Measurements from ENCODE around the gene PLEKHG2. TPM values are rescaled to one million over a fixed set of nuclear protein-coding genes. Genes with fewer than 3 reads are reported as not detected.

Gene PLEKHG2
- total RNA-seq, 1 donor from 2014 or later: 135 TPM

GRCh38 chr19:39407660-39408391, 4.6 kb upstream of the PLEKHG2 start:
- peaks cover 39% of the 10 kb centered on the region for H3K27me3 Mint-ChIP-seq (ENCODE audit: low read depth)
- H3K36me3 Mint-ChIP-seq (ENCODE audit: low read depth): peaks cover 4% of the 10 kb centered on the region
- TF ChIP-seq CTCF (conservative IDR thresholded peaks at IDR 0.05): no peak
- H3K4me1 Mint-ChIP-seq: peaks cover 41% of the 10 kb centered on the region
- peak overlapping the region; percentile 92 for H3K4me3 Mint-ChIP-seq
- no peak for DNase-seq (ENCODE audit: low read depth, low spot score)
- peaks cover 3% of the 10 kb centered on the region for H3K9me3 Mint-ChIP-seq
- no peak overlapping the region for H3K27ac Mint-ChIP-seq (ENCODE audit: unreplicated experiment)

GRCh38 chr19:39408392-39409207, 3.9 kb upstream of the PLEKHG2 start:
- no peak for DNase-seq (ENCODE audit: low read depth, low spot score)
- peak overlapping the region; percentile 92 for H3K4me3 Mint-ChIP-seq
- TF ChIP-seq CTCF (conservative IDR thresholded peaks at IDR 0.05): no peak

GRCh38 chr19:39409208-39410016, 3.1 kb upstream of the PLEKHG2 start:
- peaks cover 42% of the 10 kb centered on the region for H3K4me1 Mint-ChIP-seq
- H3K27ac Mint-ChIP-seq (ENCODE audit: unreplicated experiment): no peak overlapping the region

More at GRCh38 chr19:39408392-39409207, 3.9 kb upstream of the PLEKHG2 start:
- H3K4me1 Mint-ChIP-seq: peaks cover 39% of the 10 kb centered on the region
- no peak overlapping the region for H3K27ac Mint-ChIP-seq (ENCODE audit: unreplicated experiment)
- peaks cover 4% of the 10 kb centered on the region for H3K36me3 Mint-ChIP-seq (ENCODE audit: low read depth)
- H3K9me3 Mint-ChIP-seq: peaks cover 3% of the 10 kb centered on the region
- H3K27me3 Mint-ChIP-seq (ENCODE audit: low read depth): peaks cover 39% of the 10 kb centered on the region

GRCh38 chr19:39410017-39410830, 2.2 kb upstream of the PLEKHG2 start:
- H3K27ac Mint-ChIP-seq (ENCODE audit: unreplicated experiment): no peak overlapping the region
- peaks cover 50% of the 10 kb centered on the region for H3K4me1 Mint-ChIP-seq
- DNase-seq (ENCODE audit: low read depth, low spot score): no peak
- H3K27me3 Mint-ChIP-seq (ENCODE audit: low read depth): peaks cover 39% of the 10 kb centered on the region
- H3K9me3 Mint-ChIP-seq: peaks cover 3% of the 10 kb centered on the region
- peak overlapping the region; percentile 98 for H3K4me3 Mint-ChIP-seq
- no peak for TF ChIP-seq CTCF (conservative IDR thresholded peaks at IDR 0.05)
- H3K36me3 Mint-ChIP-seq (ENCODE audit: low read depth): peaks cover 8% of the 10 kb centered on the region

More at GRCh38 chr19:39409208-39410016, 3.1 kb upstream of the PLEKHG2 start:
- H3K36me3 Mint-ChIP-seq (ENCODE audit: low read depth): peaks cover 7% of the 10 kb centered on the region
- peaks cover 39% of the 10 kb centered on the region for H3K27me3 Mint-ChIP-seq (ENCODE audit: low read depth)
- DNase-seq (ENCODE audit: low read depth, low spot score): no peak
- peak overlapping the region; percentile 92 for H3K4me3 Mint-ChIP-seq
- peak; percentile 39 for TF ChIP-seq CTCF (conservative IDR thresholded peaks at IDR 0.05)
- peaks cover 3% of the 10 kb centered on the region for H3K9me3 Mint-ChIP-seq

GRCh38 chr19:39410831-39411080, 1.7 kb upstream of the PLEKHG2 start:
- DNase-seq (ENCODE audit: low read depth, low spot score): no peak
- H3K4me1 Mint-ChIP-seq: peaks cover 54% of the 10 kb centered on the region
- H3K36me3 Mint-ChIP-seq (ENCODE audit: low read depth): peaks cover 8% of the 10 kb centered on the region
- H3K4me3 Mint-ChIP-seq: peak overlapping the region; percentile 98
- H3K27ac Mint-ChIP-seq (ENCODE audit: unreplicated experiment): no peak overlapping the region
- peaks cover 3% of the 10 kb centered on the region for H3K9me3 Mint-ChIP-seq
- peaks cover 39% of the 10 kb centered on the region for H3K27me3 Mint-ChIP-seq (ENCODE audit: low read depth)
- no peak for TF ChIP-seq CTCF (conservative IDR thresholded peaks at IDR 0.05)

All from neural crest cell (in vitro differentiated cells).